Mesenchymal stem cell (in vitro differentiated cells and primary cell): ENCODE results near the gene XRRA1. TPM values are rescaled to one million over a fixed set of nuclear protein-coding genes. Genes with fewer than 3 reads are reported as not detected.
A peak's percentile ranks its signal among the peaks of the same experiment; 100 is the strongest.

Experiments used
- DNase-seq: peaks from one replicate; pipeline ENCODE4 v3.0.0-alpha.2; 2013
- H2AFZ ChIP-seq: one replicate; pipeline ENCODE4 v1.6.1; 2013; ENCODE audit warnings: low read depth, mild to moderate bottlenecking, control low read depth, inconsistent platforms, low read length, moderate library complexity
- H2AK5ac ChIP-seq: 2 replicates; pipeline ENCODE4 v1.6.1; 2013; ENCODE audit warnings: low read length, moderate library complexity, mild to moderate bottlenecking, inconsistent platforms; ENCODE audit not compliant: severe bottlenecking
- H2BK120ac ChIP-seq: one replicate; pipeline ENCODE4 v1.6.1; 2013; ENCODE audit warnings: low read depth, mild to moderate bottlenecking, inconsistent platforms, low read length, moderate library complexity
- H2BK12ac ChIP-seq, 2 experiments: one replicate each; pipeline ENCODE4 v1.6.1; 2013; ENCODE audit warnings: inconsistent platforms in 2 of 2, low read length in 2 of 2, mild to moderate bottlenecking in 2 of 2, moderate library complexity in 2 of 2, control low read depth in 1 of 2
- H2BK15ac ChIP-seq: one replicate; pipeline ENCODE4 v1.6.1; 2013; ENCODE audit warnings: mild to moderate bottlenecking, low read depth, inconsistent platforms; ENCODE audit not compliant: poor library complexity, severe bottlenecking
- H2BK5ac ChIP-seq: 2 replicates; pipeline ENCODE4 v1.6.1; 2013; ENCODE audit warnings: low read depth, mild to moderate bottlenecking, low read length, control low read depth, inconsistent platforms; ENCODE audit not compliant: poor library complexity, severe bottlenecking
- H3K14ac ChIP-seq, 2 experiments: one replicate each; pipeline ENCODE4 v1.6.1; 2013; ENCODE audit warnings: inconsistent platforms in 2 of 2, low read length in 2 of 2, control low read depth in 1 of 2, mild to moderate bottlenecking in 1 of 2, moderate library complexity in 1 of 2
- H3K18ac ChIP-seq, 2 experiments: one replicate each; pipeline ENCODE4 v1.6.1; 2013; ENCODE audit warnings: inconsistent platforms in 2 of 2, low read length in 2 of 2, control low read depth in 1 of 2, low read depth in 1 of 2, mild to moderate bottlenecking in 1 of 2
- H3K23ac ChIP-seq, 2 experiments: one replicate each; pipeline ENCODE4 v1.6.1; 2013; ENCODE audit warnings: inconsistent platforms in 2 of 2, low read length in 2 of 2, mild to moderate bottlenecking in 2 of 2, moderate library complexity in 2 of 2, control low read depth in 1 of 2
- H3K27ac ChIP-seq: 2 replicates; pipeline ENCODE4 v1.5.1; 2013; ENCODE audit warnings: mild to moderate bottlenecking, moderate library complexity, low read length, control low read depth, inconsistent platforms; ENCODE audit not compliant: poor library complexity, severe bottlenecking
- H3K27me3 ChIP-seq, 2 experiments: 2 replicates each; pipeline versions ENCODE4 v1.6.1 to v1.7.0; 2013; ENCODE audit warnings: low read length in 2 of 2, mild to moderate bottlenecking in 2 of 2, moderate library complexity in 2 of 2, control low read depth in 1 of 2, inconsistent platforms in 1 of 2; ENCODE audit not compliant: control insufficient read depth in 1 of 2, insufficient read depth in 1 of 2
- H3K36me3 ChIP-seq, 2 experiments: 2 replicates each; pipeline versions ENCODE4 v1.6.1 to v1.7.0; 2013; ENCODE audit warnings: low read length in 2 of 2, control low read depth in 1 of 2, inconsistent platforms in 1 of 2, low read depth in 1 of 2, mild to moderate bottlenecking in 1 of 2; ENCODE audit not compliant: insufficient read depth in 2 of 2, control insufficient read depth in 1 of 2
- H3K4ac ChIP-seq, 2 experiments: one replicate each; pipeline ENCODE4 v1.6.1; 2013; ENCODE audit warnings: inconsistent platforms in 2 of 2, low read length in 2 of 2, mild to moderate bottlenecking in 2 of 2, moderate library complexity in 2 of 2, control low read depth in 1 of 2, low read depth in 1 of 2
- H3K4me1 ChIP-seq: 2 replicates; pipeline ENCODE4 v1.6.1; 2013; ENCODE audit warnings: low read depth, low read length, control low read depth; ENCODE audit not compliant: control insufficient read depth, insufficient read depth
- H3K4me2 ChIP-seq: 2 replicates; pipeline ENCODE4 v1.6.1; 2013; ENCODE audit warnings: low read length, mild to moderate bottlenecking, inconsistent platforms; ENCODE audit not compliant: poor library complexity, severe bottlenecking
- H3K4me3 ChIP-seq, 2 experiments: 2 replicates each; pipeline versions ENCODE4 v1.5.1 to v1.7.0; 2013; ENCODE audit warnings: low read length in 2 of 2, mild to moderate bottlenecking in 2 of 2, control low read depth in 1 of 2, low read depth in 1 of 2; ENCODE audit not compliant: insufficient read depth in 1 of 2
- H3K79me1 ChIP-seq: replicated peaks from 2 replicates; pipeline ENCODE4 v1.6.1; 2013; ENCODE audit warnings: mild to moderate bottlenecking, control low read depth, low read length, inconsistent platforms; ENCODE audit not compliant: poor library complexity, severe bottlenecking
- H3K9ac ChIP-seq: 2 replicates; pipeline ENCODE4 v1.7.0; 2013; ENCODE audit warnings: mild to moderate bottlenecking, low read length, moderate library complexity
- H3K9me3 ChIP-seq: 2 replicates; pipeline ENCODE4 v1.7.0; 2013; ENCODE audit warnings: mild to moderate bottlenecking, low read length; ENCODE audit not compliant: control insufficient read depth
- H4K8ac ChIP-seq: one replicate; pipeline ENCODE4 v1.6.1; 2013; ENCODE audit warnings: inconsistent platforms, mild to moderate bottlenecking, low read length, moderate library complexity
- H4K91ac ChIP-seq: one replicate; pipeline ENCODE4 v1.6.1; 2013; ENCODE audit warnings: mild to moderate bottlenecking, low read length, inconsistent platforms
- WGBS: methylation state at CpG from one replicate; pipeline ENCODE4 v1.1.7; 2013; ENCODE audit warnings: mixed read lengths; 5-methylcytosine and 5-hydroxymethylcytosine counted together
- small RNA-seq: library from polyadenylated mRNA; stranded (forward); fragments of <200 nt; extraction: miRNeasy Mini kit (QIAGEN cat#:217004); gene quantifications from one replicate; pipeline ENCODE3, GENCODE V24; 2013; ENCODE audit warnings: low read depth

Gene XRRA1

DNA sequence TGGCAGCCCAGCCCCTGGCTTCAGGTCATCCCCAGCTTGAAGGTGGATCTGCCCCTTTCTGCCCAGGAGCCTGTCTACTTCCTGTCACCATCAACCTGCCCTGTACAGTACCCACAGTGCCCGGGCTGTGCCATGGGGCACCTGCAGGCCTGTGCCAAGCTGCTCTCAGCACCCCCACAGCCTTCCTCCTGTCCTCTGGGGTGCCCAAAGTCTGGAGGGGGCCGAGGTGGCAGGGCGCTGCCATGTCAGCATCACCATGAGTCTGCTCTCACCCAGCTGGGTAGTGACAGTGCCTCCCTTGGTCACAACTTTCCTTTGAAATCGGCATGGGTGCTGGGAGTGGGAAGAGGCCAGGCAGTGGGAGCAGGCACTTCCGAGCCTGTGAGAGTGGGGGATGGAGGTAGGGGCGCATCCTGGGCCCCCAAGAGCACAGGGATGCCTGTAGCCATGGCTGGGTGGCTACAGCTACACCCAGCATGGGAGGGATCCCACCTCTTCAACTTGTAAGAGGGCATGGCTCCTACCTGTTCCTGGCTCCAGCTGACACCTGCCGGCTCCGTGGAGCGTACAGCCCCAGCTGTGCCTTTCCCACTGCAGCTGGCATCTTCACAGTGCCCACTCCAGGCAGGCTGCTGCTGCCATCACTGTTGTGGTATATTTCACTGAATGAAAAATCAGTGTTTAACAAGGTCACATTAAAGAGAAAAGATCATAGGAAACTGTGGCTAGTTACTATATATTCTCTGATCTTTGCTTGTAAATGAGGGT lies 157.4 kb downstream of the XRRA1 start:
- Histone ChIP-seq H3K36me3 (peaks cover 26 to 60% of the 10 kb centered on the region in 2 experiments), H2BK12ac (no peak overlapping the region), H3K23ac (no peak overlapping the region), H4K8ac (no peak overlapping the region), H2AFZ (no peak overlapping the region), H3K14ac (no peak overlapping the region), H3K18ac (no peak overlapping the region), H3K9ac (no peak overlapping the region), H3K4me2 (no peak overlapping the region), H3K4me3 (no peak overlapping the region), H2AK5ac (no peak overlapping the region), H4K91ac (peak overlapping the region; percentile 58), H3K79me1 (peaks cover 27% of the 10 kb centered on the region), H3K4ac (no peak overlapping the region), H3K9me3 (no peaks in the 10 kb centered on the region), H3K4me1 (no peaks in the 10 kb centered on the region), H2BK5ac (no peak overlapping the region), H2BK15ac (no peak overlapping the region), H3K27ac (no peak overlapping the region), H3K27me3 (no peaks in the 10 kb centered on the region), H2BK120ac (no peak overlapping the region)
- 98% methylated on average over 9 of the region's 9 CpGs for WGBS
- DNase-seq: no peak

Small RNAs within 50 kb of the gene (small RNA-seq; reads per million reads assigned to genes)
- not detected for gene RN7SL239P
- not detected for gene RNU6-216P
